Mesothelial cell of epicardium (in vitro differentiated cells): ENCODE results near the gene INF2. TPM values are rescaled to one million over a fixed set of nuclear protein-coding genes. Genes with fewer than 3 reads are reported as not detected.

Source experiments
- DNase-seq, 2 experiments: peaks; one replicate each; pipeline ENCODE4 v3.0.0; 2021; ENCODE audit warnings: low spot score in 2 of 2; ENCODE audit not compliant: unreplicated experiment in 2 of 2
- H3K27ac Mint-ChIP-seq: 2 replicates; pipeline ENCODE4 v1.8.0; 2021; ENCODE audit warnings: mixed read lengths
- H3K27me3 Mint-ChIP-seq: 2 replicates; pipeline ENCODE4 v1.8.0; 2021; ENCODE audit warnings: low read depth, mixed read lengths
- H3K36me3 Mint-ChIP-seq: 2 replicates; pipeline ENCODE4 v1.8.0; 2021; ENCODE audit warnings: mixed read lengths
- H3K4me1 Mint-ChIP-seq: 2 replicates; pipeline ENCODE4 v1.8.0; 2021; ENCODE audit warnings: mixed read lengths
- H3K4me3 Mint-ChIP-seq: 2 replicates; pipeline ENCODE4 v1.8.0; 2021; ENCODE audit warnings: mild to moderate bottlenecking, moderate library complexity, mixed read lengths
- H3K9me3 Mint-ChIP-seq: 2 replicates; pipeline ENCODE4 v1.8.0; 2021; ENCODE audit warnings: mixed read lengths
- total RNA-seq: library from RNA; stranded (reverse); gene quantifications from 3 replicates; pipeline ENCODE4 v1.2.1, GENCODE V29; 2021
- TF ChIP-seq, protein P1 (sequence below): fragments of 200-600 bp; sonication (generic); IDR thresholded peaks from one replicate; pipeline ENCODE4 v1.5.0; 2021; ENCODE audit warnings: antibody characterized with exemption; ENCODE audit not compliant: unreplicated experiment

The INF2 gene
- total RNA-seq, 1 donor from 2014 or later: 92.8 TPM

DNA sequence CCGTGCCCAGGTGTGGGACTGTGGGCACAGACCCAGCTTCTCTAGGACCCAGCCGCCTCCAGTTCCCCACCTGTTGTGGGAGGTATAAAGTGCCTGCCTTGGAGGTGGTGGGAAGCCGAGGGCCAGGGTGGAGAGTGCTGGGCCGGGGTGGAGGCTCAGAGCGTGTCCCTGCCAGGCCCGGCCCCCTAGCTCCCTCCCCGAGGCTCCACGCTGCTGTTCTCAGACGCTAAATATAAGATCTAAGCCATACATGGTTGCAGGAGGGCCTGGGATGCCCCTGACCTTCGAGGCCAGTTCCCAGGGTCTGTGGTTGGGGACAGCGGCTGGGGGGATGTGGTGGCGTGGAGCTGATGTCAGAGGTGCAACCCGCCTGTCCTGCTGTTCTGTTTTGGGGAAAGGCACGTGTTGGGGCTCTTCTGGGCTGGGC lies 10.8 kb downstream of the INF2 start:
- peaks cover 20% of the 10 kb centered on the region for H3K36me3 Mint-ChIP-seq
- H3K27ac Mint-ChIP-seq: no peak overlapping the region
- H3K4me3 Mint-ChIP-seq: no peak overlapping the region
- peaks cover 11% of the 10 kb centered on the region for H3K4me1 Mint-ChIP-seq
- TF ChIP-seq, protein P1, sequence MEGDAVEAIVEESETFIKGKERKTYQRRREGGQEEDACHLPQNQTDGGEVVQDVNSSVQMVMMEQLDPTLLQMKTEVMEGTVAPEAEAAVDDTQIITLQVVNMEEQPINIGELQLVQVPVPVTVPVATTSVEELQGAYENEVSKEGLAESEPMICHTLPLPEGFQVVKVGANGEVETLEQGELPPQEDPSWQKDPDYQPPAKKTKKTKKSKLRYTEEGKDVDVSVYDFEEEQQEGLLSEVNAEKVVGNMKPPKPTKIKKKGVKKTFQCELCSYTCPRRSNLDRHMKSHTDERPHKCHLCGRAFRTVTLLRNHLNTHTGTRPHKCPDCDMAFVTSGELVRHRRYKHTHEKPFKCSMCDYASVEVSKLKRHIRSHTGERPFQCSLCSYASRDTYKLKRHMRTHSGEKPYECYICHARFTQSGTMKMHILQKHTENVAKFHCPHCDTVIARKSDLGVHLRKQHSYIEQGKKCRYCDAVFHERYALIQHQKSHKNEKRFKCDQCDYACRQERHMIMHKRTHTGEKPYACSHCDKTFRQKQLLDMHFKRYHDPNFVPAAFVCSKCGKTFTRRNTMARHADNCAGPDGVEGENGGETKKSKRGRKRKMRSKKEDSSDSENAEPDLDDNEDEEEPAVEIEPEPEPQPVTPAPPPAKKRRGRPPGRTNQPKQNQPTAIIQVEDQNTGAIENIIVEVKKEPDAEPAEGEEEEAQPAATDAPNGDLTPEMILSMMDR: no peak
- no peaks in the 10 kb centered on the region for H3K27me3 Mint-ChIP-seq
- H3K9me3 Mint-ChIP-seq: no peaks in the 10 kb centered on the region
- no peak for DNase-seq

DNA sequence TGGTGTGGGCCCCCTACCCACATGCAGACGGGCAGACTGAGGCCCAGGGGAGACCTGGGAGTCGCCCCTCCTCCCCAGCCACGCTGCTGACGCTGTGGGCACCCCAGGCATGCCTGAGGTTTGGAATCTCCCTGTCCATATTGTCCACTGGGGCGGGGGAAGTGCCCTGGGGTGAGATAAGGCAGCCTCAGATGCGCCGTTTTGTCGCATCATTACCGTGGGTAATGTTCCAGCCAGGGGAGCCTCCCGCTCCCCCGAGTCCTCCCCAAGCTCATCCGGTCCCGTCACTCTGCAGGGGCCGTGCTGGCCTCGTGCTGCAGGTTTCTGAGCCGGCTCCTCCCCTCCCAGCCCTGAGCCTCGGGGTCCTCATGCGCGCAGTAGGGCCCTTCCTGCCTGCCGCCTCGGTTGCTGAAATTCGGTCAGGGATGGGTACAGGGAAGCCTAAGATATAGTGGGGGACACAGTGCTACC lies 11.4 kb downstream of the INF2 start:
- Mint-ChIP-seq H3K4me3 (no peak overlapping the region), H3K4me1 (peaks cover 11% of the 10 kb centered on the region), H3K9me3 (no peaks in the 10 kb centered on the region), H3K36me3 (peaks cover 19% of the 10 kb centered on the region), H3K27ac (no peak overlapping the region), H3K27me3 (no peaks in the 10 kb centered on the region)
- no peak for DNase-seq
- TF ChIP-seq, protein P1: no peak

DNA sequence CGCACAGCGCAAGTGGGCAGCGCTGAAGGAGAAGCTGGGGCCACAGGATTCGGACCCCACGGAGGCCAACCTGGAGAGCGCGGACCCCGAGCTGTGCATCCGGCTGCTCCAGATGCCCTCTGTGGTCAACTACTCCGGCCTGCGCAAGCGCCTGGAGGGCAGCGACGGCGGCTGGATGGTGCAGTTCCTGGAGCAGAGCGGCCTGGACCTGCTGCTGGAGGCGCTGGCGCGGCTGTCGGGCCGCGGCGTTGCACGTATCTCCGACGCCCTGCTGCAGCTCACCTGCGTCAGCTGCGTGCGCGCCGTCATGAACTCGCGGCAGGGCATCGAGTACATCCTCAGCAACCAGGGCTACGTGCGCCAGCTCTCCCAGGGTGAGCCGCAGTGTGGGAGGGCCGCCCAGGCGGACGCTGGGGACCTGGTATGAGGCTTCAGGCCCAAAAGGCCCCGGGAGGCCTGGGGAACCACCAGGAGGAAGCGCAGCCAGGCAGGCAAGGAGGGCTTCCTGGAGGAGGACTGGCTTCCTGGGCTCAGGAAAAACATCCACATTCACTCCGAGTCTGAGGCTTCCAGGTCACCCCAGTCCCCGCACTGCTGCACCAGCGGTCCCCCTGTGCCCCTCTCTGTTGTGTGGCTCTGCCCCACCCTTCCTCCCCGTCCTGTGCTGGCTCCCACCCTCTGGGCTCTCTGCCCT lies 12.1 kb downstream of the INF2 start:
- TF ChIP-seq, protein P1: no peak
- no peak for DNase-seq
- no peak overlapping the region for H3K4me3 Mint-ChIP-seq
- no peaks in the 10 kb centered on the region for H3K27me3 Mint-ChIP-seq
- H3K4me1 Mint-ChIP-seq: peaks cover 11% of the 10 kb centered on the region
- no peak overlapping the region for H3K27ac Mint-ChIP-seq
- H3K9me3 Mint-ChIP-seq: no peaks in the 10 kb centered on the region
- H3K36me3 Mint-ChIP-seq: peaks cover 15% of the 10 kb centered on the region

DNA sequence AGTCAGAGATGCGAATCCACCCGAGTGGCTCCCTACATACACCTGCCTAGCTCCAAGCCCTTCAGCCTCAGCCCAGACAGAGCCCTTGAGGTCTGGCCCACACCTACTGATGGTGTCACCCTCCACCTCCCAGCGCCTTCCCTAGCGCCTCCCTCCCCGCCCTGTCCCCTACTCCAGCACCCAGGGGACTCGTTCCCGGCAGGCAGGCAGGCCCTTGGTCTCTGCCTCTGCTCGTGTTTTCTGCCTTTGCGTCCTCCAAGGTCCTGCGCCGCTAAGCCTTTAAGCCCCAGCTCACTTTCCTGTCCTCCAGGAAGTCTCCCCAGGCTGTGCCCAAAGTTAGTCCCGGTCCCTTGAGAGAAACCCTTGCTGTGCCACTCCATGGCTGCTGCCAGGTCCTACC lies 12.7 kb downstream of the INF2 start:
- Mint-ChIP-seq H3K4me1 (peaks cover 11% of the 10 kb centered on the region), H3K4me3 (no peak overlapping the region), H3K27me3 (no peaks in the 10 kb centered on the region), H3K27ac (no peak overlapping the region), H3K36me3 (peaks cover 15% of the 10 kb centered on the region), H3K9me3 (no peaks in the 10 kb centered on the region)
- TF ChIP-seq, protein P1: no peak
- DNase-seq: no peak

DNA sequence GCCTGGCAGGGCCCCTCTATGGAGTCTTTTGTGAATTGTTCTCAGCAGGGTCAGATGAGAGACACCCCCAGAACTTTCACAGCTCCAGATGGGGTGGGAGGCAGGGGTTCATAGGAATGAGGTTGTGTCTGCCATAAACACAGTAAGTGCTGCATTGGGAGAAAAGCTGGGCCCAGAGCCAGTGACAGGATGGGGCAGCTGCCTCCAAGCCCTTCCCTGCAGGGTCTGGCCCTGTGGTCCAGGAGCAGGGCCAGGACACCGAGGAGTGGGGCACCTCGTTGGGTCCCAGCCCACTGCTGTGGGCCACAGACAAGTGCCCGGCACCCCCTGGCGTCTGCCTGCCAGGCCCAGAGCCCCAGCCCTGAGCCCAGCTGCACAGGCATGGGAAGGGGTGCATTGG lies 13.3 kb downstream of the INF2 start:
- DNase-seq: no peak
- H3K9me3 Mint-ChIP-seq: no peaks in the 10 kb centered on the region
- H3K27me3 Mint-ChIP-seq: no peaks in the 10 kb centered on the region
- no peak overlapping the region for H3K27ac Mint-ChIP-seq
- H3K36me3 Mint-ChIP-seq: peaks cover 15% of the 10 kb centered on the region
- TF ChIP-seq, protein P1: no peak
- no peak overlapping the region for H3K4me3 Mint-ChIP-seq
- H3K4me1 Mint-ChIP-seq: peaks cover 8% of the 10 kb centered on the region
